HEK293T (cell line): Measurements from ENCODE around the gene JMJD7.

ENCODE experiments used
- BHLHE40 ChIP-seq: fragments of 450-650 bp; IDR thresholded peaks from 2 replicates; pipeline ENCODE4 v1.6.1; 2016; ENCODE audit warnings: mild to moderate bottlenecking, moderate library complexity, borderline replicate concordance
- FOXA1 ChIP-seq: fragments of 450-650 bp; IDR thresholded peaks from 2 replicates; pipeline ENCODE4 v1.6.1; 2016; ENCODE audit warnings: mild to moderate bottlenecking
- FOXK2 ChIP-seq: fragments of 450-650 bp; IDR thresholded peaks from 2 replicates; pipeline ENCODE4 v1.6.1; 2016; ENCODE audit warnings: mild to moderate bottlenecking
- FOXM1 ChIP-seq: fragments of 450-650 bp; IDR thresholded peaks from 2 replicates; pipeline ENCODE4 v1.6.1; 2017; ENCODE audit warnings: mild to moderate bottlenecking, borderline replicate concordance
- HDGF ChIP-seq: fragments of 450-650 bp; IDR thresholded peaks from 2 replicates; pipeline ENCODE4 v1.6.1; 2017; ENCODE audit warnings: antibody characterized with exemption, borderline replicate concordance
- LEF1 ChIP-seq: fragments of 450-650 bp; IDR thresholded peaks from 2 replicates; pipeline ENCODE4 v1.6.1; 2017; ENCODE audit warnings: mild to moderate bottlenecking, borderline replicate concordance
- NFRKB ChIP-seq: fragments of 450-650 bp; IDR thresholded peaks from 2 replicates; pipeline ENCODE4 v1.6.1; 2016; ENCODE audit warnings: mild to moderate bottlenecking, moderate library complexity
- SP1 ChIP-seq: fragments of 450-650 bp; IDR thresholded peaks from 2 replicates; pipeline ENCODE4 v1.6.1; 2017
- TARDBP ChIP-seq: fragments of 450-650 bp; IDR thresholded peaks from 2 replicates; pipeline ENCODE4 v1.6.1; 2016
- ZNF384 ChIP-seq: fragments of 450-650 bp; IDR thresholded peaks from 2 replicates; pipeline ENCODE4 v1.6.1; 2016

DNA sequence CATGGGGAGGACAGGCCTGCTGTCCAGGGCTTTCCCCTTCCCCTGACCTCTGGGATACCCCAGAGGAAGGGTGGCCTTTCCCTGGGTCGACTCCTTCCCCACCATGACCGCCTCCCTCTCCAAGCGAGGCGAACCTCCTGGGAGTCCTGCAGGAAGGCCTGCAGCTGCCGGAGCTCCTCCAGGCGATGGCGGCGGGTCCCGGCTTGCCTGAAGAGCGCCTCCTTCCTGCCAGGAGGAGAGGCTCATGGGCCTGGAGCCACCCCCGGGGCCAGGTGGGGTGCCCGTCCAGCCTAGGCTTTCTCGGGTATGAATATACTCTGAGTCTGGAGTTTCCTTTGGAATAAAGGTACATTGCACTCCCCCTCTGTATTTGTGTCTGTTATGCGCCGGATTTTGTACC, 30.9 kb downstream of the JMJD7 start:
- no peak for TF ChIP-seq NFRKB
- no peak for TF ChIP-seq FOXA1
- TF ChIP-seq LEF1 = no peak
- no peak for TF ChIP-seq TARDBP
- no peak for TF ChIP-seq BHLHE40
- TF ChIP-seq ZNF384 = no peak
- no peak for TF ChIP-seq HDGF
- TF ChIP-seq SP1 = no peak
- no peak for TF ChIP-seq FOXK2
- TF ChIP-seq FOXM1 = no peak
